Measurements from ENCODE around the gene GBA3. TPM values are rescaled to one million over a fixed set of nuclear protein-coding genes. Genes with fewer than 3 reads are reported as not detected.

GBA3 gene
- total and polyA plus RNA-seq, 2 experiments from 2014 or later: not detected

DNA sequence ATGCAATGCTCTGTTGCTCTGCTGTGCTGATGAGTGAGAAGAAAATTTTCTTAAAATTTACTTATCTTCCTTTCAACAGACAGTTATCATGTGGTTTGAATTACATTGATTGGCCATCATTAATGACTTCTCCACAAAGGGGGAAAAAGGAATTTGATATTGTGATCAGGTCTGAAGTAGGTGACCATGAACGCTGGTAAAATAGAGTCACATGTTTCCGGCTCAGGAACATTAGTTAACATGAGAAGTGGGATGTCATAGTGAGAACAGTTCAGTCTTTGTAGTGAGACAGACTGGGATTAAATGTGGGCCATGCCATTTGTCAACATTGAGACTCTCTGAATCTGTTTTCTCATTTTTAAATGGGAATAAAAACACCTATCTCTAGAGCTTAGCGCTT lies 50.6 kb downstream of the GBA3 start:
- H3K4me1 Mint-ChIP-seq: no peaks in the 10 kb centered on the region
- H3K4me3 Mint-ChIP-seq: no peak overlapping the region
- H3K27ac ChIP-seq (ENCODE audit: low read depth): no peak overlapping the region
- no peak overlapping the region for H3K4me2 ChIP-seq
- no peaks in the 10 kb centered on the region; the same call in 2 of the 3 replicates for H3K9me3 Mint-ChIP-seq
- H3K27me3 Mint-ChIP-seq (ENCODE audit: insufficient read depth, low read depth, poor library complexity): no peaks in the 10 kb centered on the region
- H4K20me1 ChIP-seq (replicated peaks; ENCODE audit: insufficient read depth): no peaks in the 10 kb centered on the region
- TF ChIP-seq STAT1 (IDR thresholded peaks at IDR 0.05; ENCODE audit: unreplicated experiment) (no peak), EZH2 (IDR thresholded peaks at IDR 0.05; ENCODE audit: low read depth, unreplicated experiment) (no peak)
- no peaks in the 10 kb centered on the region for H3K27me3 ChIP-seq (ENCODE audit: insufficient read depth)
- H3K4me1 ChIP-seq (ENCODE audit: insufficient read depth): no peaks in the 10 kb centered on the region
- no peaks in the 10 kb centered on the region for H3F3A ChIP-seq (replicated peaks; ENCODE audit: low read depth)
- peaks cover 13% of the 10 kb centered on the region; the same call in 1 of the 2 replicates for H3K9me2 ChIP-seq (ENCODE audit: insufficient read depth)
- H2AFZ ChIP-seq: 0 out of 2 replicates have a peak overlapping the region, but pooled peaks have one; percentile 7
- H3K36me3 Mint-ChIP-seq (ENCODE audit: low read depth): no peaks in the 10 kb centered on the region
- no peak for DNase-seq (ENCODE audit: low spot score)
- no peak overlapping the region for H3K4me3 ChIP-seq
- ATAC-seq: no peak
- H3K79me2 ChIP-seq (replicated peaks; ENCODE audit: insufficient read depth): no peaks in the 10 kb centered on the region
- no peak overlapping the region for H3K27ac Mint-ChIP-seq
- no peaks in the 10 kb centered on the region for H3K36me3 ChIP-seq (ENCODE audit: insufficient read depth)

GRCh38 chr4:22744478-22745062 lies 51.8 kb downstream of the GBA3 start:
- H3K4me3 ChIP-seq: no peak overlapping the region
- no peak overlapping the region for H3K4me3 Mint-ChIP-seq
- no peak overlapping the region for H3K27ac ChIP-seq (ENCODE audit: low read depth)
- H3K9me3 Mint-ChIP-seq: no peaks in the 10 kb centered on the region; the same call in 2 of the 3 replicates
- no peak overlapping the region for H3K4me2 ChIP-seq
- H3K9me2 ChIP-seq (ENCODE audit: insufficient read depth): peaks cover 13% of the 10 kb centered on the region; the same call in 1 of the 2 replicates
- H3K36me3 ChIP-seq (ENCODE audit: insufficient read depth): no peaks in the 10 kb centered on the region
- no peaks in the 10 kb centered on the region for H3K79me2 ChIP-seq (replicated peaks; ENCODE audit: insufficient read depth)
- H3K27me3 ChIP-seq (ENCODE audit: insufficient read depth): no peaks in the 10 kb centered on the region
- no peak overlapping the region for H3K27ac Mint-ChIP-seq
- H3K4me1 ChIP-seq (ENCODE audit: insufficient read depth): no peaks in the 10 kb centered on the region
- ATAC-seq: no peak
- no peaks in the 10 kb centered on the region for H3K36me3 Mint-ChIP-seq (ENCODE audit: low read depth)
- H3F3A ChIP-seq (replicated peaks; ENCODE audit: low read depth): no peaks in the 10 kb centered on the region
- no peaks in the 10 kb centered on the region for H4K20me1 ChIP-seq (replicated peaks; ENCODE audit: insufficient read depth)
- DNase-seq (ENCODE audit: low spot score): no peak
- H3K27me3 Mint-ChIP-seq (ENCODE audit: insufficient read depth, low read depth, poor library complexity): no peaks in the 10 kb centered on the region
- no peaks in the 10 kb centered on the region for H3K4me1 Mint-ChIP-seq
- H2AFZ ChIP-seq: no peak overlapping the region
- TF ChIP-seq NANOG (IDR thresholded peaks at IDR 0.05; ENCODE audit: borderline replicate concordance): no peak
- no peak for TF ChIP-seq CTCF (conservative IDR thresholded peaks at IDR 0.05; ENCODE audit: low read depth in 2 of 2)
- TF ChIP-seq STAT1 (IDR thresholded peaks at IDR 0.05; ENCODE audit: unreplicated experiment): no peak
- TF ChIP-seq ZNF331 (CRISPR knock-in tag; IDR thresholded peaks at IDR 0.05; ENCODE audit: low read depth): no peak
- TF ChIP-seq, protein P1, sequence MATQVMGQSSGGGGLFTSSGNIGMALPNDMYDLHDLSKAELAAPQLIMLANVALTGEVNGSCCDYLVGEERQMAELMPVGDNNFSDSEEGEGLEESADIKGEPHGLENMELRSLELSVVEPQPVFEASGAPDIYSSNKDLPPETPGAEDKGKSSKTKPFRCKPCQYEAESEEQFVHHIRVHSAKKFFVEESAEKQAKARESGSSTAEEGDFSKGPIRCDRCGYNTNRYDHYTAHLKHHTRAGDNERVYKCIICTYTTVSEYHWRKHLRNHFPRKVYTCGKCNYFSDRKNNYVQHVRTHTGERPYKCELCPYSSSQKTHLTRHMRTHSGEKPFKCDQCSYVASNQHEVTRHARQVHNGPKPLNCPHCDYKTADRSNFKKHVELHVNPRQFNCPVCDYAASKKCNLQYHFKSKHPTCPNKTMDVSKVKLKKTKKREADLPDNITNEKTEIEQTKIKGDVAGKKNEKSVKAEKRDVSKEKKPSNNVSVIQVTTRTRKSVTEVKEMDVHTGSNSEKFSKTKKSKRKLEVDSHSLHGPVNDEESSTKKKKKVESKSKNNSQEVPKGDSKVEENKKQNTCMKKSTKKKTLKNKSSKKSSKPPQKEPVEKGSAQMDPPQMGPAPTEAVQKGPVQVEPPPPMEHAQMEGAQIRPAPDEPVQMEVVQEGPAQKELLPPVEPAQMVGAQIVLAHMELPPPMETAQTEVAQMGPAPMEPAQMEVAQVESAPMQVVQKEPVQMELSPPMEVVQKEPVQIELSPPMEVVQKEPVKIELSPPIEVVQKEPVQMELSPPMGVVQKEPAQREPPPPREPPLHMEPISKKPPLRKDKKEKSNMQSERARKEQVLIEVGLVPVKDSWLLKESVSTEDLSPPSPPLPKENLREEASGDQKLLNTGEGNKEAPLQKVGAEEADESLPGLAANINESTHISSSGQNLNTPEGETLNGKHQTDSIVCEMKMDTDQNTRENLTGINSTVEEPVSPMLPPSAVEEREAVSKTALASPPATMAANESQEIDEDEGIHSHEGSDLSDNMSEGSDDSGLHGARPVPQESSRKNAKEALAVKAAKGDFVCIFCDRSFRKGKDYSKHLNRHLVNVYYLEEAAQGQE (IDR thresholded peaks at IDR 0.05; ENCODE audit: unreplicated experiment): no peak
- no peak for TF ChIP-seq CREB1 (CRISPR knock-in tag; IDR thresholded peaks at IDR 0.05; ENCODE audit: low read depth)
- TF ChIP-seq, protein P2, sequence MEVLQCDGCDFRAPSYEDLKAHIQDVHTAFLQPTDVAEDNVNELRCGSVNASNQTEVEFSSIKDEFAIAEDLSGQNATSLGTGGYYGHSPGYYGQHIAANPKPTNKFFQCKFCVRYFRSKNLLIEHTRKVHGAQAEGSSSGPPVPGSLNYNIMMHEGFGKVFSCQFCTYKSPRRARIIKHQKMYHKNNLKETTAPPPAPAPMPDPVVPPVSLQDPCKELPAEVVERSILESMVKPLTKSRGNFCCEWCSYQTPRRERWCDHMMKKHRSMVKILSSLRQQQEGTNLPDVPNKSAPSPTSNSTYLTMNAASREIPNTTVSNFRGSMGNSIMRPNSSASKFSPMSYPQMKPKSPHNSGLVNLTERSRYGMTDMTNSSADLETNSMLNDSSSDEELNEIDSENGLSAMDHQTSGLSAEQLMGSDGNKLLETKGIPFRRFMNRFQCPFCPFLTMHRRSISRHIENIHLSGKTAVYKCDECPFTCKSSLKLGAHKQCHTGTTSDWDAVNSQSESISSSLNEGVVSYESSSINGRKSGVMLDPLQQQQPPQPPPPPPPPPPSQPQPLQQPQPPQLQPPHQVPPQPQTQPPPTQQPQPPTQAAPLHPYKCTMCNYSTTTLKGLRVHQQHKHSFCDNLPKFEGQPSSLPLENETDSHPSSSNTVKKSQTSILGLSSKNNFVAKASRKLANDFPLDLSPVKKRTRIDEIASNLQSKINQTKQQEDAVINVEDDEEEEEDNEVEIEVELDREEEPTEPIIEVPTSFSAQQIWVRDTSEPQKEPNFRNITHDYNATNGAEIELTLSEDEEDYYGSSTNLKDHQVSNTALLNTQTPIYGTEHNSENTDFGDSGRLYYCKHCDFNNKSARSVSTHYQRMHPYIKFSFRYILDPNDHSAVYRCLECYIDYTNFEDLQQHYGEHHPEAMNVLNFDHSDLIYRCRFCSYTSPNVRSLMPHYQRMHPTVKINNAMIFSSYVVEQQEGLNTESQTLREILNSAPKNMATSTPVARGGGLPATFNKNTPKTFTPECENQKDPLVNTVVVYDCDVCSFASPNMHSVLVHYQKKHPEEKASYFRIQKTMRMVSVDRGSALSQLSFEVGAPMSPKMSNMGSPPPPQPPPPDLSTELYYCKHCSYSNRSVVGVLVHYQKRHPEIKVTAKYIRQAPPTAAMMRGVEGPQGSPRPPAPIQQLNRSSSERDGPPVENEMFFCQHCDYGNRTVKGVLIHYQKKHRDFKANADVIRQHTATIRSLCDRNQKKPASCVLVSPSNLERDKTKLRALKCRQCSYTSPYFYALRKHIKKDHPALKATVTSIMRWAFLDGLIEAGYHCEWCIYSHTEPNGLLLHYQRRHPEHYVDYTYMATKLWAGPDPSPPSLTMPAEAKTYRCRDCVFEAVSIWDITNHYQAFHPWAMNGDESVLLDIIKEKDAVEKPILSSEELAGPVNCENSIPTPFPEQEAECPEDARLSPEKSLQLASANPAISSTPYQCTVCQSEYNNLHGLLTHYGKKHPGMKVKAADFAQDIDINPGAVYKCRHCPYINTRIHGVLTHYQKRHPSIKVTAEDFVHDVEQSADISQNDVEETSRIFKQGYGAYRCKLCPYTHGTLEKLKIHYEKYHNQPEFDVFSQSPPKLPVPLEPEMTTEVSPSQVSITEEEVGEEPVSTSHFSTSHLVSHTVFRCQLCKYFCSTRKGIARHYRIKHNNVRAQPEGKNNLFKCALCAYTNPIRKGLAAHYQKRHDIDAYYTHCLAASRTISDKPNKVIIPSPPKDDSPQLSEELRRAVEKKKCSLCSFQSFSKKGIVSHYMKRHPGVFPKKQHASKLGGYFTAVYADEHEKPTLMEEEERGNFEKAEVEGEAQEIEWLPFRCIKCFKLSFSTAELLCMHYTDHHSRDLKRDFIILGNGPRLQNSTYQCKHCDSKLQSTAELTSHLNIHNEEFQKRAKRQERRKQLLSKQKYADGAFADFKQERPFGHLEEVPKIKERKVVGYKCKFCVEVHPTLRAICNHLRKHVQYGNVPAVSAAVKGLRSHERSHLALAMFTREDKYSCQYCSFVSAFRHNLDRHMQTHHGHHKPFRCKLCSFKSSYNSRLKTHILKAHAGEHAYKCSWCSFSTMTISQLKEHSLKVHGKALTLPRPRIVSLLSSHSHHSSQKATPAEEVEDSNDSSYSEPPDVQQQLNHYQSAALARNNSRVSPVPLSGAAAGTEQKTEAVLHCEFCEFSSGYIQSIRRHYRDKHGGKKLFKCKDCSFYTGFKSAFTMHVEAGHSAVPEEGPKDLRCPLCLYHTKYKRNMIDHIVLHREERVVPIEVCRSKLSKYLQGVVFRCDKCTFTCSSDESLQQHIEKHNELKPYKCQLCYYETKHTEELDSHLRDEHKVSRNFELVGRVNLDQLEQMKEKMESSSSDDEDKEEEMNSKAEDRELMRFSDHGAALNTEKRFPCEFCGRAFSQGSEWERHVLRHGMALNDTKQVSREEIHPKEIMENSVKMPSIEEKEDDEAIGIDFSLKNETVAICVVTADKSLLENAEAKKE (CRISPR knock-in tag; IDR thresholded peaks at IDR 0.05): no peak
